Karpas-422 (cell line): ENCODE results near the gene CNTNAP2. TPM values are rescaled to one million over a fixed set of nuclear protein-coding genes. Genes with fewer than 3 reads are reported as not detected.

Experiments used
- DNase-seq: peaks from one replicate; pipeline ENCODE4 v3.0.0-alpha.2; 2015
- H2AFZ ChIP-seq: fragments of 200-600 bp; sonication (generic); 2 replicates; pipeline ENCODE4 v1.6.1; 2014; ENCODE audit warnings: antibody characterized with exemption, low read length, mixed read lengths
- H3K27ac ChIP-seq: fragments of 200-600 bp; sonication (generic); 2 replicates; pipeline ENCODE4 v1.5.1; 2014; ENCODE audit warnings: mild to moderate bottlenecking, low read length, moderate library complexity
- H3K27me3 ChIP-seq: fragments of 200-600 bp; sonication (generic); 2 replicates; pipeline ENCODE4 v1.6.1; 2014; ENCODE audit warnings: low read length, mixed read lengths
- H3K36me3 ChIP-seq: fragments of 200-600 bp; sonication (generic); 2 replicates; pipeline ENCODE4 v1.6.1; 2014; ENCODE audit warnings: low read length, mixed read lengths; ENCODE audit not compliant: insufficient read depth
- H3K4me1 ChIP-seq: fragments of 200-600 bp; sonication (generic); 2 replicates; pipeline ENCODE4 v1.6.1; 2014; ENCODE audit warnings: mild to moderate bottlenecking, low read length, mixed read lengths
- H3K4me2 ChIP-seq: fragments of 200-600 bp; sonication (generic); 2 replicates; pipeline ENCODE4 v1.6.1; 2014; ENCODE audit warnings: low read length, low read depth, mild to moderate bottlenecking; ENCODE audit not compliant: poor library complexity, severe bottlenecking
- H3K4me3 ChIP-seq: fragments of 200-600 bp; sonication (generic); 2 replicates; pipeline ENCODE4 v1.5.1; 2014; ENCODE audit warnings: mild to moderate bottlenecking, antibody characterized with exemption, low read length, mixed read lengths
- H3K79me2 ChIP-seq: fragments of 200-600 bp; sonication (generic); 2 replicates; pipeline ENCODE4 v1.6.1; 2014; ENCODE audit warnings: mild to moderate bottlenecking, low read length, mixed read lengths
- H3K9ac ChIP-seq: fragments of 200-600 bp; sonication (generic); 2 replicates; pipeline ENCODE4 v1.6.0; 2014; ENCODE audit warnings: low read length
- H3K9me2 ChIP-seq: fragments of 200-600 bp; sonication (generic), shearing (Covaris generic); replicated peaks from 2 replicates; pipeline ENCODE4 v1.6.0; 2014; ENCODE audit warnings: mild to moderate bottlenecking, low read length, moderate library complexity; ENCODE audit not compliant: insufficient read depth
- H3K9me3 ChIP-seq: fragments of 300-700, 200-600 bp; sonication (generic); 2 replicates; pipeline ENCODE4 v1.6.1; 2014; ENCODE audit warnings: low read length, mixed read lengths
- H4K20me1 ChIP-seq: fragments of 200-600 bp; sonication (generic); 2 replicates; pipeline ENCODE4 v1.6.1; 2014; ENCODE audit warnings: mild to moderate bottlenecking, antibody characterized with exemption, low read length, low read depth; ENCODE audit not compliant: insufficient read depth
- total RNA-seq: library from RNA; depleted of rRNA; stranded (reverse); fragments of >200 nt; shearing (Covaris generic); gene quantifications from 2 replicates; pipeline ENCODE4 v1.2.3, GENCODE V29; 2014; ENCODE audit warnings: low replicate concordance

Gene CNTNAP2
- total RNA-seq, 1 experiment from 2014 or later = not detected

DNA sequence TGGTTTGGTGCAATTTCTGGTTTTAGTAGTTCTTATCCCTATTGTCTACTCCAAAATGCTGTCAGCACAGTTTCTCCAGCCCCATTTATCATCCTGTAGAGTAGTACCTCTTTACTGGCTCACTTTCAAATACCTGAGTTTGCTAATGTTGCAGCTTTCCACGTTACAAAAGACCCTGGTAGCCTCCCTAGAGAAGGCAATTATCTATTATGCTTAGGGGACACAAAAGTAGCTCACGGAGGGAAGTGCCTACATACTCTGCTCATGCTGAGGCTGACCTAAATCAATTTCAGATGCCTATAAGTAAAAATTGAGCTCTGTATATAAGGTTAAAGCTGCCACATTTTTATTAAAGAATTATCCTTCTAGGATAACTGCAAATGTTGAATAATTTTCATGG, 603.6 kb downstream of the CNTNAP2 start:
- Histone ChIP-seq H3K4me1 (no peaks in the 10 kb centered on the region), H3K27ac (no peak overlapping the region), H3K79me2 (no peaks in the 10 kb centered on the region), H3K4me2 (no peak overlapping the region), H3K9me2 (no peaks in the 10 kb centered on the region), H3K9ac (no peak overlapping the region), H3K9me3 (peaks cover 21% of the 10 kb centered on the region), H4K20me1 (no peaks in the 10 kb centered on the region), H3K4me3 (no peak overlapping the region), H2AFZ (no peak overlapping the region; the same call in 1 of the 2 replicates), H3K36me3 (no peaks in the 10 kb centered on the region), H3K27me3 (no peaks in the 10 kb centered on the region)
- no peak for DNase-seq

GRCh38 chr7:146722986-146723385, 606.4 kb downstream of the CNTNAP2 start:
- no peak overlapping the region for H3K27ac ChIP-seq
- H4K20me1 ChIP-seq = no peaks in the 10 kb centered on the region
- no peak overlapping the region for H3K4me2 ChIP-seq
- no peaks in the 10 kb centered on the region for H3K9me2 ChIP-seq
- H3K9me3 ChIP-seq = peaks cover 25% of the 10 kb centered on the region
- no peaks in the 10 kb centered on the region for H3K27me3 ChIP-seq
- DNase-seq = no peak
- H2AFZ ChIP-seq = no peak overlapping the region
- H3K9ac ChIP-seq = no peak overlapping the region
- no peaks in the 10 kb centered on the region for H3K4me1 ChIP-seq
- H3K36me3 ChIP-seq = no peaks in the 10 kb centered on the region
- H3K4me3 ChIP-seq = no peak overlapping the region
- no peaks in the 10 kb centered on the region for H3K79me2 ChIP-seq

DNA sequence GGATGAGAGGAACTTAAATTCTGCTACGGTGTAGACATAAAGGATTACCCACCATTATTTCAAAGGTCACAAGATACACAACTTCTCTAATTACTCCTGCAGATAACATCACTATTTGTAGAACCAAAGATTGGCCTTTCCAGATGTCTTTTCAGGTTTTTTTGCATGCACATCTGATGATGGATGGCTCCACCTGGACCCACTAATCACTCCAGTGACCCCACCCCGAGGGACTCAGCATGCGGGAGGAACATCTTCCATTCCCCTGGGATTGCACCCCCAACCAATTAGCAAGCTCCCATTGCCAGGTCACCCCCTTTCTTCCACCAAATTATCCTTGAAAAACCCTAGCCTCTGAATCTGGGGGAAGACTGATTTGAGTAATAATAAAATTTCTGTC, 608.9 kb downstream of the CNTNAP2 start:
- Histone ChIP-seq H3K36me3 (no peaks in the 10 kb centered on the region), H3K9me3 (peaks cover 16% of the 10 kb centered on the region), H3K27ac (no peak overlapping the region), H3K4me1 (no peaks in the 10 kb centered on the region), H3K9ac (no peak overlapping the region), H3K79me2 (no peaks in the 10 kb centered on the region), H3K4me2 (no peak overlapping the region), H3K4me3 (no peak overlapping the region), H3K9me2 (no peaks in the 10 kb centered on the region), H3K27me3 (no peaks in the 10 kb centered on the region), H4K20me1 (no peaks in the 10 kb centered on the region), H2AFZ (no peak overlapping the region)
- no peak for DNase-seq

GRCh38 chr7:146728141-146728540, 611.5 kb downstream of the CNTNAP2 start:
- no peak overlapping the region for H3K4me2 ChIP-seq
- H3K79me2 ChIP-seq = no peaks in the 10 kb centered on the region
- H3K4me3 ChIP-seq = no peak overlapping the region
- no peak overlapping the region for H3K9ac ChIP-seq
- DNase-seq = no peak
- no peaks in the 10 kb centered on the region for H3K36me3 ChIP-seq
- no peaks in the 10 kb centered on the region for H3K4me1 ChIP-seq
- no peak overlapping the region for H3K27ac ChIP-seq
- H4K20me1 ChIP-seq = no peaks in the 10 kb centered on the region
- H3K9me2 ChIP-seq = no peaks in the 10 kb centered on the region
- no peaks in the 10 kb centered on the region for H3K27me3 ChIP-seq
- H3K9me3 ChIP-seq = peaks cover 22% of the 10 kb centered on the region
- no peak overlapping the region for H2AFZ ChIP-seq

GRCh38 chr7:146728611-146729010, 612.0 kb downstream of the CNTNAP2 start:
- H3K9ac ChIP-seq = no peak overlapping the region
- H3K27me3 ChIP-seq = no peaks in the 10 kb centered on the region
- no peaks in the 10 kb centered on the region for H3K4me1 ChIP-seq
- no peaks in the 10 kb centered on the region for H3K36me3 ChIP-seq
- no peak overlapping the region for H3K4me2 ChIP-seq
- H3K27ac ChIP-seq = no peak overlapping the region
- no peaks in the 10 kb centered on the region for H3K79me2 ChIP-seq
- H3K4me3 ChIP-seq = no peak overlapping the region
- H3K9me3 ChIP-seq = peaks cover 19% of the 10 kb centered on the region
- no peak overlapping the region for H2AFZ ChIP-seq
- no peak for DNase-seq
- H4K20me1 ChIP-seq = no peaks in the 10 kb centered on the region
- H3K9me2 ChIP-seq = no peaks in the 10 kb centered on the region

DNA sequence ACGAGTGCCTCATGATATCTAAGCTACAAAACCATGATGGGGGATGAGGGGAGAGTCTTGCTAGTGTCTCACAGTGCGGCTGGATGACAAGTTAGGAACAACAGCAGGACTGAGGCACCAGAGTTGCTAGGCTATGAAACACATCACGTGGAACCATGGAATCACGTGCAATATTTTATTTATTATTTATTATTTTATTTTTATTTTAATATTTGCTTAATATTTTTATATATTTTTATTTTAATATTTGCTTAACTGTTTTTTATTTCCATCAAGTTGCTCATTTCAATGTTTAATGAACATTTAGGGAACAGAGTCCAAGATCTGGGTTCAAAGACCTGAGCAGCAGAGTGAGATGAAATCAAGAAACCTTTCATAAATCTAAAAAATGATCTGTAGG, 614.6 kb downstream of the CNTNAP2 start:
- Histone ChIP-seq H3K9me2 (no peaks in the 10 kb centered on the region), H3K9ac (no peak overlapping the region), H3K4me3 (no peak overlapping the region), H3K9me3 (peaks cover 14% of the 10 kb centered on the region; the same call in 1 of the 2 replicates), H3K4me2 (no peak overlapping the region), H3K27me3 (no peaks in the 10 kb centered on the region), H3K4me1 (no peaks in the 10 kb centered on the region), H3K36me3 (no peaks in the 10 kb centered on the region), H3K79me2 (no peaks in the 10 kb centered on the region), H2AFZ (no peak overlapping the region), H4K20me1 (no peaks in the 10 kb centered on the region), H3K27ac (no peak overlapping the region)
- no peak for DNase-seq

- no peak overlapping the region for H2AFZ ChIP-seq
- no peak overlapping the region for H3K4me3 ChIP-seq
- H3K79me2 ChIP-seq = no peaks in the 10 kb centered on the region
- no peak for DNase-seq
- no peaks in the 10 kb centered on the region for H4K20me1 ChIP-seq
- no peak overlapping the region for H3K27ac ChIP-seq
- H3K4me1 ChIP-seq = no peaks in the 10 kb centered on the region
- no peaks in the 10 kb centered on the region for H3K36me3 ChIP-seq
- no peak overlapping the region for H3K9ac ChIP-seq
- H3K4me2 ChIP-seq = no peak overlapping the region
- no peaks in the 10 kb centered on the region for H3K9me2 ChIP-seq
- peaks cover 25% of the 10 kb centered on the region for H3K9me3 ChIP-seq
- H3K27me3 ChIP-seq = no peaks in the 10 kb centered on the region
Observed at GRCh38 chr7:146735992-146736391, 619.4 kb downstream of the CNTNAP2 start.

DNA sequence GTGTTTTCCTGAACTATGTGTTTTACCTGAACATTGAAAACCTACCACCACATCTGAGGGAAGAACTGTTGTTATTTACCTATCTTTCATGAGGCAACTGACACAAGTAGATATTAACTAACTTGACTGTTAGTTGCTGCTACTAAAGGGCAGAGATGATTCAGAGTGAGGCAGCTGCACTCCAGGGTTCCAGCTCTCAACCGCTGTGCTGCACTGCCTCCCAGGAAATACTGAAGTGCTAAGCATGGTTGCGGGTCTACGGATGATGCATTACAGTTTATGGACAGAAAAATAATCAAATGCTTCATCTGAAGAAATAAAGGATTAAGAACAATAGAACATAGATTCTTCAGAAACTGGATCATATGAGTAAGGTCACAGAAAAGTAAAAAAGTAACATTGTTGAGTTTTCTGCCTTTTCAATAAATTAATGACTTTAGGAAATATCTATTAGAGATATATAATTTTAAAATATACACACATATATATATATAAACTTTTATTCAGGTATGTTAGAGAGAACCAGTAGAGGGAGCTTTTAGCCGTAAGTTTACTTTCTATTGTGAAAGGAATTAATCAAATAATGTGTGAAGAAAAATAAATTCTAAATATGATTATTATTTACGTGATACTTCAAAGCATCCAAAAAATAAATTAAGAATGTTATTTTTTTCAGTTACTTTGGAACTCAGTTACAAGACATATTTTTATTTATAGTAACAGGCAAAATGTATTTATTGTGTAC, 620.0 kb downstream of the CNTNAP2 start:
- Histone ChIP-seq H3K9ac (no peak overlapping the region), H2AFZ (no peak overlapping the region), H3K9me3 (peaks cover 29% of the 10 kb centered on the region), H3K4me3 (no peak overlapping the region), H3K27me3 (no peaks in the 10 kb centered on the region), H3K4me1 (no peaks in the 10 kb centered on the region), H3K9me2 (no peaks in the 10 kb centered on the region), H3K36me3 (no peaks in the 10 kb centered on the region), H3K4me2 (no peak overlapping the region), H3K79me2 (no peaks in the 10 kb centered on the region), H3K27ac (no peak overlapping the region), H4K20me1 (no peaks in the 10 kb centered on the region)
- DNase-seq = no peak
